Tibial artery (tissue), 4 donors: Measurements from ENCODE around the gene SLC12A8.

ENCODE experiments used
- DNase-seq, 2 donors: peaks; one replicate each; pipeline ENCODE4 v3.0.0-alpha.2; 2019
- H3K27ac ChIP-seq, 2 donors: fragments of 200-600 bp; sonication (generic) in 1 of 2; 1 replicate in 1 of 2; 2 replicates in 1 of 2; pipeline ENCODE4 v1.5.1; 2018 to 2019; ENCODE audit warnings: mild to moderate bottlenecking in 1 of 2
- H3K27me3 ChIP-seq, 2 donors: fragments of 200-600 bp; sonication (generic) in 1 of 2; one replicate each; pipeline versions ENCODE4 v1.5.1 to v1.6.0; 2016 to 2019
- H3K36me3 ChIP-seq, 3 donors: fragments of 200-600 bp; sonication (generic) in 2 of 3; one replicate each; pipeline ENCODE4 v1.5.1; 2016 to 2019; ENCODE audit warnings: mild to moderate bottlenecking in 2 of 3
- H3K4me1 ChIP-seq, 4 donors: fragments of 200-600 bp; sonication (generic) in 2 of 4; 1 replicate in 3 of 4; 2 replicates in 1 of 4; pipeline ENCODE4 v1.5.1; 2016 to 2019
- H3K4me3 ChIP-seq, 2 donors: fragments of 200-600 bp; sonication (generic) in 1 of 2; 1 replicate in 1 of 2; 2 replicates in 1 of 2; pipeline ENCODE4 v1.5.1; 2018 to 2019; ENCODE audit warnings: mild to moderate bottlenecking in 2 of 2
- H3K9me3 ChIP-seq, 3 donors: fragments of 200-600 bp; sonication (generic) in 1 of 3; one replicate each; pipeline ENCODE4 v1.5.1; 2016 to 2019
- intact Hi-C: fragments of 100-400 bp; cut with DNase I; formaldehyde crosslinking; loops from one replicate; pipeline ENCODE4 v1.15.0; 2023; ENCODE audit warnings: low total_unique reads
- TF ChIP-seq, protein P1 (sequence below), 2 experiments: fragments of 200-600 bp in 1 of 2; fragments of 450-650 bp in 1 of 2; IDR thresholded peaks; one replicate each; pipeline ENCODE4 v1.5.1; 2017 to 2019; ENCODE audit warnings: antibody characterized with exemption in 2 of 2, mild to moderate bottlenecking in 1 of 2, moderate library complexity in 1 of 2

The SLC12A8 gene

DNA sequence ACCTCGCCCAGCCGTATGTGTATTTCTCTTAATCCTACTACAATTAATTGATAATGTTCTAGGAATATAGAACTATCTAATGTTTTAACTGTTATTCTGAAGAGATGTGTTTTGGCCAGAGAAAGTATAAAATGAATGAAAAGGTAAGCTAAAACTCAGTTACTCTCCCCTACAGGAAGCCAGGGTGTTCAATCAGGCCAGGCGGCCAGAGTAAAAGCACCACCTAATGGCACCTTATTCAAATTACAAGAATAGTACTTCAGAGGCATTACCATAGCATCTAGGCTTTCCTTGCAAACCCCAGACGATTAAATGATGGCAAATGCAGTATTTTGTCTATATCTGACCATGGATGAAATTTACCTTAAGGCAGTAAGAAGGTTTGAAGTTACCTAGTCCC lies 10.4 kb downstream of the SLC12A8 start:
- intact Hi-C loops = no loop called here
- Histone ChIP-seq H3K36me3 (no peaks in the 10 kb centered on the region), H3K4me1 (no peaks in the 10 kb centered on the region), H3K27me3 (no peaks in the 10 kb centered on the region), H3K9me3 (no peaks in the 10 kb centered on the region), H3K4me3 (no peak overlapping the region), H3K27ac (no peak overlapping the region)
- DNase-seq = no peak
- TF ChIP-seq, protein P1, sequence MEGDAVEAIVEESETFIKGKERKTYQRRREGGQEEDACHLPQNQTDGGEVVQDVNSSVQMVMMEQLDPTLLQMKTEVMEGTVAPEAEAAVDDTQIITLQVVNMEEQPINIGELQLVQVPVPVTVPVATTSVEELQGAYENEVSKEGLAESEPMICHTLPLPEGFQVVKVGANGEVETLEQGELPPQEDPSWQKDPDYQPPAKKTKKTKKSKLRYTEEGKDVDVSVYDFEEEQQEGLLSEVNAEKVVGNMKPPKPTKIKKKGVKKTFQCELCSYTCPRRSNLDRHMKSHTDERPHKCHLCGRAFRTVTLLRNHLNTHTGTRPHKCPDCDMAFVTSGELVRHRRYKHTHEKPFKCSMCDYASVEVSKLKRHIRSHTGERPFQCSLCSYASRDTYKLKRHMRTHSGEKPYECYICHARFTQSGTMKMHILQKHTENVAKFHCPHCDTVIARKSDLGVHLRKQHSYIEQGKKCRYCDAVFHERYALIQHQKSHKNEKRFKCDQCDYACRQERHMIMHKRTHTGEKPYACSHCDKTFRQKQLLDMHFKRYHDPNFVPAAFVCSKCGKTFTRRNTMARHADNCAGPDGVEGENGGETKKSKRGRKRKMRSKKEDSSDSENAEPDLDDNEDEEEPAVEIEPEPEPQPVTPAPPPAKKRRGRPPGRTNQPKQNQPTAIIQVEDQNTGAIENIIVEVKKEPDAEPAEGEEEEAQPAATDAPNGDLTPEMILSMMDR (IDR thresholded peaks at IDR 0.05) = no peak

DNA sequence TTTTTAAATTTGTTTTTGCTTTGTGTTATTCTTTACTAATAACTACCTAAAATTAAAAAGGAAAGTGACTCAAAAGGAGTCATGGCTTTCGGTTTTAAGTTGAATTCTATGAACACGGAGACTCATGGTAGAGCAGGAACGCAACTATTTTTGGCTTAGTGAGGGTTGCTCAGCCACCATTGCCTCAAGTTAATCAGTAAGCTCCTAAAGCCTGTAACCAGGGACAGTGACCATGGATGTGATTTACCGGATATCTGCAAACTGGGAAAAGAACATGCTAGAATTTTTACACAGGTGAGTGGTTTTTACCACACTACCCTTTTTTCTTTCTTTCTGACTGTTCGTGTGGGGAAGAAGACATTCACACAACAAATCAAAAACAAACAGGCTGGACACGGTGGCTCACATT lies 11.8 kb downstream of the SLC12A8 start:
- intact Hi-C loops = no loop called here
- no peak for DNase-seq
- TF ChIP-seq, protein P1 (IDR thresholded peaks at IDR 0.05) = no peak
- Histone ChIP-seq H3K27me3 (no peaks in the 10 kb centered on the region), H3K9me3 (no peaks in the 10 kb centered on the region), H3K36me3 (no peaks in the 10 kb centered on the region), H3K4me1 (no peaks in the 10 kb centered on the region), H3K4me3 (no peak overlapping the region), H3K27ac (no peak overlapping the region)

DNA sequence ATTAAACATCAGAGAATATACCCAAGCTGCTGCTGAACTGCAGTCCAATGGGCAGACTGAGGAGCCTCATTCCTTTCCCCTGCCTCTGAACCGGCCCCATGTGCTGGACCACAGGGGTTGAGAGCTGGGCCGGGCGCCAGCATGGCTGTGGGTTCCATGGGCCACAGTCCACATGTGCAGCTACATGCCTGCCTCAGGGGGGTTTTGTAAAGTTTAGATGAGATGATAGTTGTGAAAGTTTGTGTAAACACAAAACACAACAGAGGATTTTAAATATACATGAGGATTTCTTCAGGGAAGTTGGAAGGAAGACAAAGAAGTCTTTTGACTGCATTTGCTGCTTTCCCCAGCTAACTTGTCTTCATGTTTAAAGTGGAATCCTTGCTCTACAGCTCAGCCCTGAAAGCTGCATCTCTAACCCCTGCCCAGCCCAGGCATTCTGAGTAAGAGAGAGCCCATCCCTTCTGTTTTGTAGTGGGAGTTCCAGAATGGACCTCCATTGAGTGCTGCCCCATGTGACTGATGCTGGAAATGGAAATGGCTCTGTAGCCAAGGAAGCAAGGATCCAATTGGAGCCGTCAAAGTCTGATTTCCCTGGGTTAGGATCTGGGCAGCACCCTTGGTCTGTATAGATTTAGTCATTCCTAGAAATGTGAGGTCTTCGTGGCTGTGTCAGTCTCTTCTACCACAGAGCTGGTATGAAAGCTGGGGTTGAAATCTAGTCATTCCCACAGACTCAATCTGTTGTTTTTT lies 17.5 kb downstream of the SLC12A8 start:
- DNase-seq = no peak
- no peak overlapping the region for H3K4me3 ChIP-seq
- H3K27ac ChIP-seq = no peak overlapping the region
- H3K27me3 ChIP-seq = no peaks in the 10 kb centered on the region
- H3K4me1 ChIP-seq = no peaks in the 10 kb centered on the region
- intact Hi-C loops = no loop called here
- H3K9me3 ChIP-seq = no peaks in the 10 kb centered on the region
- TF ChIP-seq, protein P1 (IDR thresholded peaks at IDR 0.05) = no peak
- H3K36me3 ChIP-seq = peaks cover 0 to 3% (median 0%) of the 10 kb centered on the region in 3 donors

- H3K27ac ChIP-seq = no peak overlapping the region
- H3K9me3 ChIP-seq = no peaks in the 10 kb centered on the region
- peaks cover 0 to 9% (median 0%) of the 10 kb centered on the region in 3 donors for H3K36me3 ChIP-seq
- H3K4me1 ChIP-seq = no peaks in the 10 kb centered on the region
- no peak for DNase-seq
- H3K27me3 ChIP-seq = no peaks in the 10 kb centered on the region
- no peak overlapping the region for H3K4me3 ChIP-seq
- intact Hi-C loops = no loop called here
- TF ChIP-seq, protein P1 (IDR thresholded peaks at IDR 0.05) = no peak
These were observed 18.3 kb downstream of the SLC12A8 start for GRCh38 chr3:125194061-125194848.

- no peak for DNase-seq
- TF ChIP-seq, protein P1 (IDR thresholded peaks at IDR 0.05) = no peak
- intact Hi-C loops = no loop called here
These were observed 20.1 kb downstream of the SLC12A8 start for GRCh38 chr3:125192190-125193035.

More at GRCh38 chr3:125192190-125193035, 20.1 kb downstream of the SLC12A8 start:
- Histone ChIP-seq H3K4me3 (no peak overlapping the region), H3K4me1 (no peaks in the 10 kb centered on the region), H3K27me3 (no peaks in the 10 kb centered on the region), H3K9me3 (no peaks in the 10 kb centered on the region), H3K36me3 (peaks cover 0 to 9% (median 0%) of the 10 kb centered on the region in 3 donors), H3K27ac (no peak overlapping the region)
